Esophagus muscularis mucosa (tissue), 4 donors: Measurements from ENCODE around the gene MAGEA12.
"Not testable (repeated sequence)": the region's sequence is repeated elsewhere in the genome, so short reads cannot be mapped to it uniquely, and the experiment has no call there.

Experiments used
- CTCF ChIP-seq, 3 experiments: fragments of 200-600 bp in 2 of 3; fragments of 450-650 bp in 1 of 3; sonication (generic) in 2 of 3; IDR thresholded peaks; one replicate each; pipeline ENCODE4 v1.5.1; 2017 to 2019; ENCODE audit warnings: antibody characterized with exemption in 3 of 3, mild to moderate bottlenecking in 2 of 3, moderate library complexity in 1 of 3
- EP300 ChIP-seq: sonication (generic); formaldehyde crosslinking; IDR thresholded peaks from one replicate; pipeline ENCODE4 v1.6.1; 2017; ENCODE audit warnings: antibody characterized with exemption
- POLR2A ChIP-seq: fragments of 450-650 bp; IDR thresholded peaks from one replicate; pipeline ENCODE4 v1.6.1; 2017; ENCODE audit warnings: antibody characterized with exemption, moderate library complexity, mild to moderate bottlenecking, low read depth
- POLR2AphosphoS5 ChIP-seq, 2 donors: sonication (generic); formaldehyde crosslinking; IDR thresholded peaks; one replicate each; pipeline ENCODE4 v1.6.1; 2017; ENCODE audit warnings: antibody characterized with exemption in 2 of 2

GRCh38 chrX:152709173-152709572 lies 24.4 kb upstream of the MAGEA12 start, which contains the start of gene CSAG2:
- not testable (repeated sequence) for TF ChIP-seq CTCF (IDR thresholded peaks at IDR 0.05); POLR2A; POLR2AphosphoS5 (IDR thresholded peaks at IDR 0.05); EP300
